ENCODE measurements around the gene TCEA2. TPM values are rescaled to one million over a fixed set of nuclear protein-coding genes. Genes with fewer than 3 reads are reported as not detected.
A peak's percentile ranks its signal among the peaks of the same experiment; 100 is the strongest.

The TCEA2 gene
- total RNA-seq, 1 donor from 2014 or later: 33.1 TPM

GRCh38 chr20:64039293-64040160 is 23.5 kb upstream of the TCEA2 start:
- no peaks in the 10 kb centered on the region for H3K9me3 ChIP-seq
- H3K27me3 ChIP-seq: peaks cover 7% of the 10 kb centered on the region
- DNase-seq (ENCODE audit: extremely low spot score in 2 of 2): no peak
- H3K4me3 ChIP-seq: peak overlapping the region; percentile 47 to 60
- H3K4me1 ChIP-seq: peaks cover 46% of the 10 kb centered on the region
- no peaks in the 10 kb centered on the region for H3K36me3 ChIP-seq
- TF ChIP-seq POLR2A (IDR thresholded peaks at IDR 0.05): no peak
- peak in 1 of 2 donors; percentile 16 for TF ChIP-seq POLR2AphosphoS5 (IDR thresholded peaks at IDR 0.05; ENCODE audit: insufficient read depth in 1 of 2, low read depth in 1 of 2)
- peak overlapping the region; percentile 21 for H3K27ac ChIP-seq
- intact Hi-C loops (cut with DNase I): no loop called here

- Histone ChIP-seq H3K27ac (no peak overlapping the region), H3K4me1 (peaks cover 46% of the 10 kb centered on the region), H3K9me3 (no peaks in the 10 kb centered on the region), H3K27me3 (peaks cover 7% of the 10 kb centered on the region), H3K36me3 (no peaks in the 10 kb centered on the region), H3K4me3 (no peak overlapping the region)
- TF ChIP-seq CTCF (IDR thresholded peaks at IDR 0.05) (no peak), POLR2A (IDR thresholded peaks at IDR 0.05) (no peak), POLR2AphosphoS5 (IDR thresholded peaks at IDR 0.05; ENCODE audit: insufficient read depth in 1 of 2, low read depth in 1 of 2) (no peak)
- no peak for DNase-seq (ENCODE audit: extremely low spot score in 2 of 2)
- intact Hi-C loops (cut with DNase I): no loop called here
Observed at GRCh38 chr20:64040231-64041039, 22.6 kb upstream of the TCEA2 start.

- Histone ChIP-seq H3K4me1 (peaks cover 46% of the 10 kb centered on the region), H3K27ac (no peak overlapping the region), H3K9me3 (no peaks in the 10 kb centered on the region), H3K4me3 (peak overlapping the region in 1 of 2 donors; percentile 33), H3K27me3 (peaks cover 7% of the 10 kb centered on the region), H3K36me3 (no peaks in the 10 kb centered on the region)
- TF ChIP-seq POLR2A (IDR thresholded peaks at IDR 0.05) (no peak), CTCF (IDR thresholded peaks at IDR 0.05) (no peak), POLR2AphosphoS5 (IDR thresholded peaks at IDR 0.05; ENCODE audit: insufficient read depth in 1 of 2, low read depth in 1 of 2) (no peak)
- intact Hi-C loops (cut with DNase I): no loop called here
- no peak for DNase-seq (ENCODE audit: extremely low spot score in 2 of 2)
Observed at GRCh38 chr20:64041040-64041780, 21.8 kb upstream of the TCEA2 start.

GRCh38 chr20:64041781-64042053 is 21.3 kb upstream of the TCEA2 start:
- peaks cover 7% of the 10 kb centered on the region for H3K27me3 ChIP-seq
- H3K36me3 ChIP-seq: no peaks in the 10 kb centered on the region
- peaks cover 46% of the 10 kb centered on the region for H3K4me1 ChIP-seq
- H3K9me3 ChIP-seq: no peaks in the 10 kb centered on the region
- H3K4me3 ChIP-seq: peak overlapping the region; percentile 33 to 37
- no peak for DNase-seq (ENCODE audit: extremely low spot score in 2 of 2)
- no peak overlapping the region for H3K27ac ChIP-seq
- TF ChIP-seq POLR2A (IDR thresholded peaks at IDR 0.05): no peak
- TF ChIP-seq CTCF (IDR thresholded peaks at IDR 0.05): no peak
- no peak for TF ChIP-seq POLR2AphosphoS5 (IDR thresholded peaks at IDR 0.05; ENCODE audit: insufficient read depth in 1 of 2, low read depth in 1 of 2)
- intact Hi-C loops (cut with DNase I): no loop called here

GRCh38 chr20:64042054-64042781 is 20.8 kb upstream of the TCEA2 start:
- H3K9me3 ChIP-seq: no peaks in the 10 kb centered on the region
- no peak for DNase-seq (ENCODE audit: extremely low spot score in 2 of 2)
- peaks cover 46% of the 10 kb centered on the region for H3K4me1 ChIP-seq
- H3K36me3 ChIP-seq: no peaks in the 10 kb centered on the region
- H3K27ac ChIP-seq: peak overlapping the region; percentile 39
- intact Hi-C loops (cut with DNase I): no loop called here
- H3K4me3 ChIP-seq: peak overlapping the region; percentile 33 to 37
- TF ChIP-seq POLR2A (IDR thresholded peaks at IDR 0.05) (no peak), CTCF (IDR thresholded peaks at IDR 0.05) (no peak), POLR2AphosphoS5 (IDR thresholded peaks at IDR 0.05; ENCODE audit: insufficient read depth in 1 of 2, low read depth in 1 of 2) (no peak)
- H3K27me3 ChIP-seq: peaks cover 7% of the 10 kb centered on the region
